Gastroesophageal sphincter (tissue), 4 donors: Measurements from ENCODE around the gene FHL1. TPM values are rescaled to one million over a fixed set of nuclear protein-coding genes. Genes with fewer than 3 reads are reported as not detected.

Experiments
- ATAC-seq: fragments of 150-250 bp; one replicate; pipeline ENCODE4 v1.9.1; 2016; ENCODE audit warnings: mild to moderate bottlenecking, moderate library complexity
- H3K27ac ChIP-seq, 4 donors: fragments of 200-600 bp; sonication (generic) in 3 of 4; 1 replicate in 3 of 4; 2 replicates in 1 of 4; pipeline ENCODE4 v1.5.1; 2016 to 2019
- H3K27me3 ChIP-seq: fragments of 200-600 bp; sonication (generic); one replicate; pipeline ENCODE4 v1.5.1; 2019
- H3K36me3 ChIP-seq, 2 donors: fragments of 200-600 bp; sonication (generic); one replicate each; pipeline ENCODE4 v1.5.1; 2019; ENCODE audit warnings: control low read depth in 1 of 2
- H3K4me1 ChIP-seq, 3 donors: fragments of 200-600 bp; sonication (generic); 1 replicate in 2 of 3; 2 replicates in 1 of 3; pipeline ENCODE4 v1.5.1; 2016 to 2019; ENCODE audit warnings: control low read depth in 2 of 3
- H3K4me3 ChIP-seq, 2 donors: fragments of 200-600 bp; sonication (generic); one replicate each; pipeline ENCODE4 v1.5.1; 2019; ENCODE audit warnings: mild to moderate bottlenecking in 1 of 2, moderate library complexity in 1 of 2
- H3K9me3 ChIP-seq, 3 donors: fragments of 200-600 bp; sonication (generic); one replicate each; pipeline ENCODE4 v1.5.1; 2017 to 2019; ENCODE audit warnings: control low read depth in 2 of 3
- CTCF ChIP-seq, 4 experiments: fragments of 200-600 bp in 2 of 4; fragments of 450-650 bp in 2 of 4; sonication (generic) in 1 of 4; IDR thresholded peaks; one replicate each; pipeline ENCODE4 v1.5.1; 2017 to 2019; ENCODE audit warnings: antibody characterized with exemption in 4 of 4, mild to moderate bottlenecking in 2 of 4, moderate library complexity in 2 of 4
- EP300 ChIP-seq: sonication (generic); formaldehyde crosslinking; IDR thresholded peaks from one replicate; pipeline ENCODE4 v1.6.1; 2017; ENCODE audit warnings: antibody characterized with exemption, mild to moderate bottlenecking
- POLR2A ChIP-seq, 2 donors: fragments of 450-650 bp; IDR thresholded peaks; one replicate each; pipeline ENCODE4 v1.6.1; 2017; ENCODE audit warnings: antibody characterized with exemption in 2 of 2, mild to moderate bottlenecking in 2 of 2, moderate library complexity in 1 of 2
- POLR2AphosphoS5 ChIP-seq: sonication (generic); formaldehyde crosslinking; IDR thresholded peaks from one replicate; pipeline ENCODE4 v1.6.1; 2017; ENCODE audit warnings: antibody characterized with exemption
- WGBS, 2 donors: methylation state at CpG; one replicate each; pipeline ENCODE4 v1.1.5; 2018; ENCODE audit warnings: low coverage in 1 of 2; 5-methylcytosine and 5-hydroxymethylcytosine counted together
- total RNA-seq, 4 donors: library from RNA; depleted of rRNA; stranded (reverse); fragments of >200 nt; gene quantifications; one replicate each; pipeline ENCODE4 v1.1.0, GENCODE V29; 2016

FHL1 gene
- total RNA-seq, 4 donors from 2014 or later, result 2,495 to 4,363 (median 3,004) TPM

GRCh38 chrX:136220951-136221350 lies 73.6 kb downstream of the FHL1 start:
- no peaks in the 10 kb centered on the region for H3K27me3 ChIP-seq
- TF ChIP-seq POLR2A (IDR thresholded peaks at IDR 0.05) (no peak), CTCF (IDR thresholded peaks at IDR 0.05) (no peak), EP300 (no peak)
- peaks cover 0 to 83% of the 10 kb centered on the region in 2 donors for H3K36me3 ChIP-seq
- H3K9me3 ChIP-seq, result no peaks in the 10 kb centered on the region
- H3K4me3 ChIP-seq, result no peak overlapping the region
- no peak for ATAC-seq
- WGBS, 2 donors, result 67 to 100% methylated on average over 1 to 3 of the region's 3 CpGs
- H3K4me1 ChIP-seq, result no peaks in the 10 kb centered on the region
- no peak overlapping the region for H3K27ac ChIP-seq

- Histone ChIP-seq H3K9me3 (no peaks in the 10 kb centered on the region), H3K4me1 (no peaks in the 10 kb centered on the region), H3K27ac (no peak overlapping the region), H3K4me3 (no peak overlapping the region), H3K27me3 (no peaks in the 10 kb centered on the region), H3K36me3 (peaks cover 0 to 93% of the 10 kb centered on the region in 2 donors)
- TF ChIP-seq EP300 (no peak), POLR2AphosphoS5 (no peak), CTCF (IDR thresholded peaks at IDR 0.05) (no peak), POLR2A (IDR thresholded peaks at IDR 0.05) (no peak)
- WGBS, 2 donors, result 88 to 89% methylated on average over 3 of the region's 3 CpGs
- no peak for ATAC-seq
These were observed 74.6 kb downstream of the FHL1 start for GRCh38 chrX:136221851-136222513.

GRCh38 chrX:136227074-136227473 lies 79.7 kb downstream of the FHL1 start:
- TF ChIP-seq CTCF (IDR thresholded peaks at IDR 0.05) (no peak), EP300 (no peak), POLR2AphosphoS5 (no peak), POLR2A (IDR thresholded peaks at IDR 0.05) (no peak)
- H3K36me3 ChIP-seq, result peaks cover 0 to 78% of the 10 kb centered on the region in 2 donors
- no peaks in the 10 kb centered on the region for H3K9me3 ChIP-seq
- ATAC-seq, result no peak
- H3K27ac ChIP-seq, result no peak overlapping the region
- no peaks in the 10 kb centered on the region for H3K4me1 ChIP-seq
- H3K4me3 ChIP-seq, result no peak overlapping the region
- no peaks in the 10 kb centered on the region for H3K27me3 ChIP-seq

- H3K27ac ChIP-seq, result no peak overlapping the region
- no peak for ATAC-seq
- H3K4me1 ChIP-seq, result no peaks in the 10 kb centered on the region
- no peaks in the 10 kb centered on the region for H3K9me3 ChIP-seq
- H3K4me3 ChIP-seq, result no peak overlapping the region
- no peaks in the 10 kb centered on the region for H3K27me3 ChIP-seq
- H3K36me3 ChIP-seq, result peaks cover 0 to 69% of the 10 kb centered on the region in 2 donors
- TF ChIP-seq EP300 (no peak), POLR2A (IDR thresholded peaks at IDR 0.05) (no peak), POLR2AphosphoS5 (no peak), CTCF (IDR thresholded peaks at IDR 0.05) (no peak)
- 74 to 82% methylated on average over 3 to 8 of the region's 8 CpGs for WGBS, 2 donors
These were observed 80.9 kb downstream of the FHL1 start for GRCh38 chrX:136227948-136228838.

- no peak for ATAC-seq
- WGBS, 2 donors, result 67 to 73% methylated on average over 3 of the region's 3 CpGs
These were observed 81.5 kb downstream of the FHL1 start for GRCh38 chrX:136228839-136229207.

More at GRCh38 chrX:136228839-136229207, 81.5 kb downstream of the FHL1 start:
- peaks cover 0 to 63% of the 10 kb centered on the region in 2 donors for H3K36me3 ChIP-seq
- H3K27ac ChIP-seq, result no peak overlapping the region
- H3K9me3 ChIP-seq, result no peaks in the 10 kb centered on the region
- TF ChIP-seq POLR2A (IDR thresholded peaks at IDR 0.05), result no peak
- TF ChIP-seq POLR2AphosphoS5, result no peak
- no peak overlapping the region for H3K4me3 ChIP-seq
- H3K4me1 ChIP-seq, result no peaks in the 10 kb centered on the region
- no peaks in the 10 kb centered on the region for H3K27me3 ChIP-seq
